ENCODE results near the gene RTBDN.

Gene RTBDN

DNA sequence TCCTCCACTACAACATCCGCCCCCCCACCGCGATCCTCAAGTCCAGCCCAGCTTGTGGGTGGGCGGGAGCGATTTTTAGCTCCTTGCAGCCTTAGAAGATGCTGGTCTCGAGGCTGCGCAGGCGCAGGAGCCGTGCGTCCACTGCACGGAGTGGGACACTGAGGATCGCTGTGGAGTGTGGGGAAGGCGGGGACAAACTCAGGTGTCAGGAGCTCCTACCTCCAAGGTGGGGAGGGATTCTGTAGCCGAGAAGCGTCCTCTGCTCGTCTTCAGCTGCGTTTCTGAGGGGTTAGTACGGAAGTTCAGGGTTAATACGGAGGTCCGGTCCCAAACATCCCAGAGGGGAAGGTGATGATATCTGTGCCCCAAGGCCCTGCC is at the start of gene RTBDN:
TSS of gene RTBDN (minus strand) at position 14 of the 378 bp plus-strand sequence. CDS start 4,600 bp downstream, outside the sequence.
- DNase-seq: no peak

DNA sequence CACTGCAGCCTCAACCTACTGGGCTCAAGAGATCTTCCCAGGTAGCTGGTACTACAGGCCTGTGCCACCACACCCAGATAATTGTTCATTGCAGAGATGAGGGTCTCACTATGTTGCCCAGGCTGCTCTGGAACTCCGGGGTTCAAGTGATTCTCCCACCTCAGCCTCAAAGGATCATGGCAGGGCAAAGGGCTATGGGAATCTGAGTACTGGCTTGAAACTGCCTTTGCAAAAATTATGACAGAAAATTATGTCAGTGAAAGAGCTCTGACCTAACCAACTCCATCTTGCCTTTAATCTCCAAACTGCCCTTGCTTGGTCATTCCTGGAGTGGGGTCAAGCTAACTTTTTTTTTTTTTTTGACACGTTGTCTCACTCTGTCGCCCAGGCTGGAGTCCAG is 48.2 kb upstream of the RTBDN start:
- no peak for DNase-seq

DNA sequence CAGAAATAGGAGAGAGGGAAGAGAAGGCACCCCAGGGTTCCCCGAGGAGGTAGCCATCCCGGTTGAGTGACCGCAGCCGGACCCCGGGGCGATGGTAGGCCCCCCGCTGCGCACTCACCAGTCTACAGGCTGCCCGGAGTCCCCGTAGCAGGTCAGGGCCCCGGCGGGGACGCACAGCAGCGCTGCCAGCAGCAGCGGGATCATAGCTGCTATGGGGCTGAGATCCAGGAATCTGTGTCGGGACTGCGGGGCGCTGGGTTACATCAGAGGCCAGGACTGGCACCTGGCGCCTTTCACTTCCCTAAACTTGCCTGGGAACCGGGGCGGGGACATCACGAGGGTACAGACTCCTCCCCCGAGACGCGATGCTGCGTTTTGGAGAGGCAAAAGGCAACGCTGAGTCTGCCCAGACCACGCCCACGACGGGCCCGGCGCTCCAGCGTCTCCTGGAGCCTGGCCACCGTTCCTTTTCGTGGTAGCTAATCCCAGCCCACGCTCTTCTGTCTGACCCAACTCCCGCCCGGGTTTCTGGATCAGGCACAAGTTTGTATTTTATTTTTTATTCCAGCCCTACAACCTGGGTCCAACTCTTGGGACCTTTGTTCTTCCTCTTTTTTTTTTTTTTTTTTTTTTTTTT is 46.9 kb upstream of the RTBDN start, which contains the start of gene DNASE2:
TSS of gene DNASE2 (minus strand) at position 278 of the 637 bp plus-strand sequence. CDS start at position 204, 74 bp downstream.
- DNase-seq: peak; percentile 54

- DNase-seq: no peak
Measured at GRCh38 chr19:12880551-12881171, 46.3 kb upstream of the RTBDN start.

GRCh38 chr19:12875086-12875485 is 40.7 kb upstream of the RTBDN start:
- no peak for DNase-seq

DNA sequence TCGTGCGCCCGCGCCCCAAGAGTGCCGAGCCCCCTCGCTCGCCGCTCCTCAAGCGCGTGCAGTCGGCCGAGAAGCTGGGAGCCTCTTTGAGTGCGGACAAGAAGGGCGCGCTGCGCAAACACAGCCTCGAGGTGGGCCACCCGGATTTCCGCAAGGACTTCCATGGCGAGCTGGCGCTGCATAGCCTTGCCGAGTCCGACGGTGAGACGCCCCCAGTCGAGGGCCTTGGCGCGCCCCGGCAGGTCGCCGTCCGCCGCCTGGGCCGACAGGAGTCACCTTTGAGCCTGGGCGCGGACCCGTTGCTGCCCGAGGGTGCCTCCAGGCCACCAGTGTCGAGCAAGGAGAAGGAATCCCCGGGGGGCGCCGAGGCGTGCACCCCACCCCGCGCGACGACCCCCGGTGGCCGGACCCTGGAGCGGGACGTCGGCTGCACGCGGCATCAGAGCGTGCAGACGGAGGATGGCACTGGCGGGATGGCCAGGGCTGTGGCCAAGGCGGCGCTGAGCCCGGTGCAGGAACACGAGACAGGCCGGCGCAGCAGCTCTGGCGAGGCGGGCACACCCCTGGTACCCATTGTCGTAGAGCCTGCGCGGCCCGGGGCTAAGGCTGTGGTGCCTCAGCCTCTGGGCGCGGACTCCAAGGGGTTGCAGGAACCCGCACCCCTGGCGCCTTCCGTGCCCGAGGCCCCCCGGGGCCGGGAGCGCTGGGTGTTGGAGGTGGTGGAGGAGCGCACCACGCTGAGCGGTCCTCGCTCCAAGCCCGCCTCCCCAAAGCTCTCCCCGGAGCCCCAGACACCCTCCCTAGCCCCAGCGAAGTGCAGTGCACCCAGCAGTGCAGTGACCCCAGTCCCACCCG is 39.7 kb upstream of the RTBDN start:
- no peak for DNase-seq

DNA sequence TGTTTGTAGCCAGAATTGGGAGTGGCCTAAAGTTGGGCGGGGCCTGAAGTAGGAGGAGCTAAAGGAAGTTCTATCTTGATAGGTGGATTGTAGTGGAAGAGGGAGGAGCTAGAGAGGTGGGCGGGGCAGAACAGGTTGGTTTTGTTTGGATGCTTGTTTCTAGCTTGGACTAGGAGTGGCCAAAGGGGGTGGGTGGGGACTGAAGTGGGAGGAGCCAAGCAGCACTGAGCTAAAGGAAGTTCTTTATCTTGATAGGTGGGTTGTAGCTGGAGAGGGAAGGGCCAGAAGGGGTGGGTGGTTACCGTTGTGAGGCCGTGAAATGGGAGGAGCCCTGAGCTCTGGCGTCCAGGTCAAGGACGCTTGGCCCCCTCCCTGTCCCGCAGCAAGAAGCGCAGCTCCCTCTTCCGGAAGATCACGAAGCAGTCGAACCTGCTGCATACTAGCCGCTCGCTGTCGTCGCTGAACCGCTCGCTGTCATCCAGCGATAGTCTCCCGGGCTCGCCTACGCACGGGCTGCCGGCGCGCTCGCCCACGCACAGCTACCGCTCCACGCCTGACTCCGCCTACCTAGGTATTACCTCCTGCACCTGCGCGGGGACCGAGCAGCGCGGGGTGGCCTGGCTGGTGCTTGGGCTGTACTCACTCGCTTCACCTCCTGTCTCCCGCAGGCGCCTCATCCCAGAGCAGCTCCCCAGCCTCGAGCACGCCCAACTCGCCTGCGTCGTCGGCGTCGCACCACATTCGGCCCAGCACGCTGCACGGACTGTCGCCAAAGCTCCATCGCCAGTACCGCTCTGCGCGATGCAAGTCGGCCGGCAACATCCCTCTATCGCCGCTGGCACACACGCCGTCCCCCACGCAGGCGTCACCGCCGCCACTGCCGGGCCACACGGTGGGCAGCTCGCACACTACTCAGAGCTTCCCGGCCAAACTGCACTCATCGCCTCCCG is 38.8 kb upstream of the RTBDN start:
- DNase-seq: no peak

GRCh38 chr19:12872255-12872654 is 37.9 kb upstream of the RTBDN start:
- DNase-seq: no peak

- DNase-seq: no peak
Measured at GRCh38 chr19:12871681-12872080, 37.3 kb upstream of the RTBDN start.

DNA sequence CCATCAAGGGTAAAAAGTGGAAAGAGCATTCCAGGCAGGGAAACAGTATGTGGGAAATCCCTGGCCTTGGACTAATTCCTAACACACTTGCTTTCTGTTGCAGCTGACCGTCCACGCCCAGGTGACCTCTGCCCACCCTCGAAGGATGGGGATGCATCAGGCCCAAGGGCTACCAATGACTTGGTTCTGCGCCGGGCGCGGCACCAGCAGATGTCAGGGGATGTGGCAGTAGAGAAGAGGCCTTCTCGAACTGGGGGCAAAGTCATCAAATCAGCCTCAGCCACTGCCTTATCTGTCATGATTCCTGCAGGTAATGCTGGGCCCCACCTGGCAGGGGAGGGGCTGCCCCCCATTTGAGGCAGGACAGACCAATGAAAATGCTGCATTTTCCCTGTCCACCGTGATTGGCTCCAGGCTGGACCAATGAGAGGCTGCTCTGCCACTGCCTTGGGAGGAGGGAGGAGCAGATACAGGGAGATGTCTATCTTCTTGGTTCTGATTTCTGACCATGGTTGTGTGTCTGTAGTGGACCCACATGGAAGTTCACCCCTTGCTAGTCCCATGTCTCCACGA is 34.2 kb upstream of the RTBDN start:
- DNase-seq: no peak

GRCh38 chr19:12867120-12868099 is 33.0 kb upstream of the RTBDN start:
- DNase-seq: no peak

DNA sequence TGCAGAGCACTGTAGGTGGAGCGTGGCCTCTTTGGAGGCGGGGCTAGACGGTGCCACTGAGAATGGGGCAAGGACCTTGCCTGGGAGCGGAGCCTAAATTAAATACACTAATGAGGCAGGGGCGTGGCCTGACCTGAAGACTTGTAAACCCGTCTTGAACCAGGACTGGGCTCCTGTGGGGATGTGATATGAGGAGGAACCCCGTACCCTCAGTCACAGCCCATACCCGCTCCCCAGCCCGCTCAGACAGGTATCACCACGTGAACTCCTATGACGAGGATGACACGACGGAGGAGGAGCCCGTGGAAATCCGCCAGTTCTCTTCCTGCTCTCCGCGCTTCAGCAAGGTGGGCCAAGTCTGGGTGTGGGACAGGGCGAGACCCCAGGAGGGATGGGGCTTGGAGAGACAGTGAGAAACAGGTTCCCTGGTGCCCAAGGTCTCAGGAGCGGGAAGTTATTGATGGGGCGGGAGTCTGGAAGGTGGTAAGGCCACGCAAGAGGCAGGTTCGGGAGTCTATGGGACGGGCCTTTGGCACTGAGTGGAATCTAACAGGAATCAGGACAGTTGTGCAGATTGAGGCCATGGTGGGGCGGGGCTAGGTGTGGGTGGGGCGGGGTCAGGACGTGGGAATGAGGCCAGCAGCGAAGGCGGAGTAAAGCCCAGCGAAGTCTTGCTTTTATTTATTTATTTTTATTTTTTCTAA is 32.2 kb upstream of the RTBDN start:
- DNase-seq: no peak

- DNase-seq: no peak
Measured at GRCh38 chr19:12865746-12866415, 31.5 kb upstream of the RTBDN start.

- no peak for DNase-seq
Measured at GRCh38 chr19:12864721-12865715, 30.6 kb upstream of the RTBDN start.

DNA sequence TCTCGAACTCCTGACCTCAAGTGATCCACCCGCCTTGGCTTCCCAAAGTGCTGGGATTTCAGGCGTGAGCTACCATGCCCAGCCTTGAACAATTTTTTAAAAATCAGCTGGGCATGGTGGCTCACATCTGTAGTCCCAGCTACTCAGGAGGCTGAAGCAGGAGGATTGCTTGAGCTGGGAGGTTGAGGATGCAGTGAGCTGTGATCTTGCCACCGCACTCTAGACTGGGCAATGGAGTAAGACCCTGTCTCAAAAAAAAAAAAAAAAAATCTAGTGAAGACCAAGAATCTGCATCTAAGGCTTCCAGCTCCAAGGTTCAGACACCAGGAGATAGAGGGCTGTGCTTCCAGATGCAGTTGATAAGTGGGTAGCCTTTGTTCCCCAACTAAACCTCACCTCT is 29.8 kb upstream of the RTBDN start:
- no peak for DNase-seq

- DNase-seq: no peak
Measured at GRCh38 chr19:12859546-12859945, 25.2 kb upstream of the RTBDN start.

DNA sequence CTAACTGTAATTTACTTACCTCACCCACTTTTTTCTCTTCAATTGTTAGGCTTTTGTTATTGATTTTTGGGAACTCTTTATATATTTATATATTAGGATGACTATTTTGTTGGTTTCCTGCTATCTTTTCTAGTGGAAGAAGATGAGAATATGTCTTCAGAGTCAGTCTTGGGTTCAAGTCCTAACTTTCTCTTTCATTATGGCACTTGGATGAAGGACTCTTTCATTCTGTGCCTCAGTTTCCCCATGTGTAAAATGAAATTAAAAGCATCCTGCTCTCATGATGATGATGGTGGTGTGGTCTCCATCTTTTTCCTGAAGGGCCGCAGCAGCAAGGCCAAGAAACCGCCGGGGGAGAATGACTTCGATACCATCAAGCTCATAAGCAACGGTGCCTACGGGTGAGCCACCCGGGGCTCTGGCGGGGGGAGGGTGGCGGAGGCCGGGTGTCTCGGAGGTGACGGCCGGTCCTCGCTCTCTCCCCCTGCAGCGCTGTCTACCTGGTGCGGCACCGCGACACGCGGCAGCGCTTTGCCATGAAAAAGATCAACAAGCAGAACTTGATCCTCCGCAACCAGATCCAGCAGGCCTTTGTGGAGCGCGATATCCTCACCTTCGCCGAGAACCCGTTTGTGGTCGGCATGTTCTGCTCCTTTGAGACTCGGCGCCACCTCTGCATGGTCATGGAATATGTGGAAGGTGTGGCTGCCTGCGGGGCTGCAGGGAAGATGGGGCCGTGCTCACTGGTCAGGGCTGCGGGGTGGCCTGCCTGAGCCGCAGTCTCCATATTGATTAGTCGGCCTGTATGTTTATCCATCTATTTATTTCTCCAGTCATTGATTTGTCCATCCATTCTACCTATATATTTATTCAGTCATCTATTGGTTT is 23.9 kb upstream of the RTBDN start:
- DNase-seq: no peak
